HG03103 (cell line): ENCODE data around the gene CD36.
A peak's percentile ranks its signal among the peaks of the same experiment; 100 is the strongest.

Experiments used
- ATAC-seq: cut with Tn5 transposase; IDR thresholded peaks from one replicate; pipeline ENCODE4 v1.9.1; 2021; ENCODE audit warnings: low read depth; ENCODE audit not compliant: unreplicated experiment

Gene CD36

DNA sequence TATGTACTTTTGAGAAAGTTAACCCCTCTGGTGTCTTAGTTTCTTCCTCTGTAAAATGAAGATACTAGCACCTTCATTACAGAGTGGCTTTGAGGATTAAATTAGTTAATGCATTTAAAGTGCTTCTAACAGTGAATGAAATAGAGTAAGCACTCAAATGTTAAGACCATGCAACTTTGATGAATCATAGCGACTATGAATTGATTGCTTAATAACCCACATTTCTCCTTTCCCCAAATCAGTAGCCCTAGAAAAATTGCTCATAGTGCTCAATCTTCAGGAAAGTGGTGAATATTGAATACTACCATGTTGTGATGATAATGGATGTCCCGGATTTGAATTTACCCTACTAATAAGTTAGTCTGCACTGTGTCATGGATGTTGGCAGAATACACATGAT, 48.1 kb downstream of the CD36 start:
- no peak for ATAC-seq

DNA sequence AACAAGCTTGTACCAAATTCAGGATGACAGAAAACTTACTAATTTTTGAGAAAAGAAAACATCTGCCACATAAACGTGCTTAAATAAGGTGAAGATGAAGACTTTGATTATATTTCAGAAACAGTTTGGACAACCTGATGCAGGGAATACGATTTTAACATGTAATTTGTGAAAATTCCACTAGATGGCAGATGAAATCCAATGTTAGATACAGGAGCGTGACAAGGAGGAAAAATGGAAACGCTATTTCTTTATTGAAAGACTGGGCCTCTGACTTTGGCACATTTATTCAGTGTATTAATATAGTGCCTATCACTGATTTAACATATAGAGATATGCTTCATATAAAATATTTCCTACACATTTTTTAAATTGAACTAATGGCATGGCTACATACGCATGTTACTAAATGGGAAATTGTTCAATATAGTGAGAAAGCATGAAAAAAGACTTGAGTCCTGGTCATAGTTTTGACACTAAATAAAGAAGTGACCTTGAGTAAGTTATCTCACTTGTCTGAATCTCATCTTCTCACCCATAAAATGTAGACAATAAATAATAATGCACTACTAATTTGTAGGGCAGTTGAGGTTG, 60.7 kb downstream of the CD36 start:
- ATAC-seq, result peak; percentile 70

DNA sequence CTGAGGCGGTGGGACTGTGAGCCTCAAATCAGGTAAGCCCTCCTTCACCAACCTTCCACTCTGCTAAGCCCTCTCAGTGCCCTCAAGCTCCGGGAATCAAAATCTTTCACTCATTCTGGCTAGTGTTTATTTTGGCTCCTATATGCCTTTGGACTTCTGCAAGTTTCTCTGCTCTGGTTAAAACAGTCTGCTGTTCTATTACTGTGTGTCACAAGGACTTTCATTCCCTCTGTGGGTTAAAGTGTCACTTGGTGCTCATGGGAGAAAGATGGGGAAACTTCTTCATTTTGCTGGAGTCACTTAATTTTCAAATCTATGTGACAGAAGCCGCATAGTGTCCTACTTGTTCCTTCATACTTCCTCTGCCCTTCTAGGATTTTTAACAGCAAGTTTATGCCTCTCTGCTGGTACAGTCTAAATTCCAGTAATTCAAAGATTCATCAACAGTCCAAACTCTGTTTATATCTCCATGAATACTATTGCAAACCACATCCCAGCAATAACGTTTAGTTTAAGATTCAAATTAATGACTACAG, 61.3 kb downstream of the CD36 start:
- ATAC-seq, result no peak

DNA sequence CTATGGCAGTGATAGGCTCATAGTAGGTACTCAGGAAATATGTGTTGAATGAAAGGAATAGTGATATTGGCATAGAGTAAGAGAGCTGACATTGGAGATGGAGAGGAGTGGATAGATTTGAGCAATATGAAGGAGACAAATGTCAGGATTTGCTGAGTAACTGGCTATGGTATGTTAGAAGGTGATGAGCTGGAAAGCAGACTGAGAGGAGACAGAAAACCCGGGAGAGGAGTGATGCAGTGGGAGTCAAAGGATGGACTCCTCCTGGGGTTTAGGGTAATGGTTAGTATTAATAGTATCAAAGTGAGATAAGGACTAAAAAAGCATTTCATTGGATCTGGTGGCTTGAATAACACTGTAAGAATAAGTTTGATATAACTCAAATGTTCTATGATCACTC, 64.8 kb downstream of the CD36 start:
- ATAC-seq, result no peak

DNA sequence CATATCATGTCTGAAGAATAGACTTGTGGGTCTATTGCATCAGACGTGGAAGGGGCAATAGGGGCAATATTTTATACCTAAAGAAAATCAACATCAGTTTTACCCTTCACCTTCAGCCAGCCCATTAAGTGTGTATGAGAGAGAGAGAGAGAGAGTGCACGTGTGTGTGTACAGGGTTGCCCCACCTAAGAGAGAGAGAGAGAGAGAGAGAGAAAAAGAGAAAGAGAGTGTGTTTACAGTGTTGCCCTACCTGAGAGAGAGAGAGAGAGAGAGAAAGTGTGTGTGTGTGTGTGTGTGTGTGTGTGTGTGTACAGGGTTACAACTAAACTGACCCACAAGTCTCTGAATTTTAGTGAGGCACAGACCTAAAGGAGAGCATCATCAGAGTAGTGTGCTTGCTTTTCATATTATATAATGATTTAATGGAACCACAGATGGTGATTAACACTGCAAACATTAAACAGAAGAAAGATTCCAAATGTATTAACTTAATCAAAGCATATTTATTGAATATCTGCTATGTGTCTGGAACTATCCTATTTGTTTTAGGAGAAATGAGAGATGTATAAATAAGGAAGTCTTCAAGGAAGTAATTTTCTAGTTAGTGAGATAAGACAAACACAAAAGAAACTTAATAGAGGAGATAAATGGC, 66.8 kb downstream of the CD36 start:
- ATAC-seq, result no peak

DNA sequence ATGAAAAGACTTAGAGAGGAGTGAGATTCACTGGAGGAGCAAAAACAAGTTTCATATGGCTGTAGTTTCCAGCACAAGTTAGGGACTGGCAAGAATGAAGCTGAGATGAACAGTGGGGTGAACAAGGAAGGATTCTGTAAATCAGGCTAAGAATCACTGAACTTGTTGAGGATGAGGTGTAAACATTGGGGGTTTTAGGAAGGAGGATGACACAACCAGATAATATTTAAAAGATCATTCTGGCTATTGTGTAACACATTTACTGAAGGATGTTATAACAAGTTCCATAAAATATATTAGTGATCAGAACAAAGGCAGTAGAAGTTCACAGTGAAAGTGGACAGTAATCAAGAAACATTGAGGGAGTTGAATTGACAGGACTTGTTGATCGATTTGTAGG, 68.9 kb downstream of the CD36 start:
- no peak for ATAC-seq

DNA sequence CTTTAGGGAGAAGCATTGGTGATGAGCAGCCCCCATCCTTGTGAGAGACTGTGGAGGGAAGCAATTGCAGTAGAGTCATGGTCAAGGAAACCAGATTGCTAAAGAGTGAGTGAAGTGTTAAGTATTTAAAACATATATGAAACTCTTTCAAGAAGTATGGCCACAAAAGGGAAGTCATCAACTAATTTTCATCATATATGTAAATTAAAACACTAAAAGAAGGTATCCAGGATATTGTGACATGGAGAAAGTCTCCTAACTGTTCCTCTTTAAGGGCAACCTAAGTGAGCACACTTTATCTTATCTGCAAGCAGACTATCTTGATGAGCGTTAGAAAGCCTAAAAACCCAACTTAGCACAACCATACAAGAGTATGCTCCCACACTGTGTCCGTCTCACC, 69.7 kb downstream of the CD36 start:
- ATAC-seq, result no peak

DNA sequence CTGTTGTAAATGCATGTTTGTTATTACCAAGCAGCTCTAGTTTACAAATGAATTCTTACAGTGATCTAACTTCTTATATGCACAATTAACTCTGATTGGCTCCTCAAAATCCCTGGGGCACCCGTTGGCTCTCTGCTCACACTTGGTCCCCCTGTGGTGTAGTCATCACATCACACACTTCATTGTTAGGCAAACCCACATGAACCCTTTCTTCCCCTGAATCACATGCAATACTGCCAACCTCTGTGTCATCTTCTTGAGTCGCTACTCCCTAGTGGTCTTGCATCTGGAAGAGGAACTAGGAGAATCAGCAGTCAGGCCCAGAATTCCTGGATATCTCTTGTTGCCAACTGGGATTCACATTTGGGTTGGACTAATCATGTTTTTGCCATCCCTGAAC, 73.1 kb downstream of the CD36 start:
- ATAC-seq, result no peak

DNA sequence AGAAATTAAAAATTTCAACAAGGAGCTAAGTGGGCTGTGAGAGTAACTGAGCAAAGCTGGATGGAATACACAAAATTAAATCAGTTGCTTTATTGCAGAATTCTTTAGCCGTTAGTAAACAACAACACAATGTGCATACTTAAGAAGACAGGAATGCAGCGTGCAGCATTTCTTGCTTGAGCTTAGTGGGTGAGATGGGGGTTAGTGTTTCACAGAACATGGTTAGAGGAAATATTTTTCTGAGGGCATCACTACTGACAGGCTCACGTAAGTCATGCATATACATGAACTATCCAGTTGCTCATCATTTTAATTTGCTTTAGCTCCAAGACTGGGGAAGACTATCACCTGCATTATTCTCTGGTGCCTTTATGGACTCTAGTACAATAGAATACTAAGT, 80.8 kb downstream of the CD36 start:
- no peak for ATAC-seq

DNA sequence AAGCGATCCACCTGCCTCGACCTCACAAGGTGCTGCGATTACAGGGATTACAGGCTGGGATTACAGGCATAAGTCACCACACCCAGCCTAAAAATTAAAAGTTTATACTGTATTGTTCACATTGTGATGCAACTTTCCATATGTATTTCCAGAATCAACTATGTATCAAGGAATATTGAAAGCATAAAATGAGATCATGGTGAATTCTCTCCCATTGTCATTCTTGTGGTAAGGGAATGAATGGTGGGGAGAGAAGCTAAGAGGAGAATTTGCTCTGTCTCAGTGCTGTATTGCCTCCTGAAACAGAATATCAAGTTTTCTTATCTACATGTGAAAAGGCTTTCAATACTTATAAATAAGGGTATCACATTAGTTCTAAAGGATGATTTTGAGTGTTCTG, 81.7 kb downstream of the CD36 start:
- no peak for ATAC-seq

DNA sequence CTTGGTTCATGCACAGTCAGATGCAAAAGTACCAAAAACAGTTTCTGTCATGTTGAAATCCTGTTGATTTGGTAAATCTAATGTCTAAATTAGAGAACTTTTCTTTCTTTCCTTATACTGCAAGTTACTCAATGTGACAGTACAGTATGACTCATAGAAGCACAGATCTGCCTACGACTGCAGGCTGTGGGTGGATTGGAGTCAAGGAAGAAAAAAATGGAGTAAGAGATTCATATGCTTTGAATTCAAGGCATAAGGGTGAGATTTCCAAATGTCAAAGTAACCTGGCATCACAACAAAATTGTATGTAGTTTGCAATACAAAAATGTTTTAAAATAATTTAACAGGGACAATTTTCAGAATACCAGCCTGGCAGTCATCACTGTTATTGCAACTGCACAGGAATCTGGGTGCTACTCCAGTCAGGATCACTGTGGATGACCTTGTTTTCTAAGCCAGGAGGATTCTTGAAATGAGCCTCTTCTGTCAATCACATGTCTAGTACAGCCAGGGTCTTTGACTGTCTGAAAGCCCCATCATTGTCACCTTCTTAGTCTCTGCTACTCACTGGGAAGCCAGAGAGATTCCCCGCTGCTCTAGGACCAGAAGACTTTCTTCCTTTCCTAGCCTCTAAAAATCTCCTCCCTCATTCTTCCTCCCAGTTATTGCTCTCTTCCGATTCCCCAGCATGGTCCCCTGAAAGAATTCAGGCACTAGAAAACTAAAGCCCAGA, 83.6 kb downstream of the CD36 start:
- no peak for ATAC-seq

DNA sequence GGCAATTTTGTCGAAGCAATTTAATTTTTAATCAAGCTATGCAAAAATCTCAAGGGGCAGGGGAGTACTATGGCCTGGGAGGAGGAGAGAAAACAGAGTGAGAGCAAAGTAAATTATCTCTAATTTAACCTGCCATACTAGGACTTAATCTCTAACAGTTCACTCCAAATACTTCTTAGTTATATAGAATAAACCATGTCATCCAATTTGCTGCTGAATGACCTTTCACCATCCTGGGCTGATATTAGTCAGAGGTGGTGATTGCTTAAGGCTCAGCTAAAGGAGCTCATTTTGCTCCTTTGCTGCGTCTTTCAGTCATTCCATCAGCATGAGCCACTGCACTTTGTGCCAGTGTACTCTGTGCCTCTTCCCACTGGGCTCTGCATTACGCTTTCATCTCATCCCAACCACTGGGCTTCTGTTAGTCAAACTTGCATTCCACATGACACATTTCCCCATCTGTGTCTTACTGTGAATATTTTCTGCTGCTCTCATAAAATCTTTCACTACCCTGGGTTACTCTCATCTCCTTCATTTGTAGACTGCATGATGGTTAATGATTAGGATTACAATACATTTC, 84.3 kb downstream of the CD36 start:
- ATAC-seq, result no peak

DNA sequence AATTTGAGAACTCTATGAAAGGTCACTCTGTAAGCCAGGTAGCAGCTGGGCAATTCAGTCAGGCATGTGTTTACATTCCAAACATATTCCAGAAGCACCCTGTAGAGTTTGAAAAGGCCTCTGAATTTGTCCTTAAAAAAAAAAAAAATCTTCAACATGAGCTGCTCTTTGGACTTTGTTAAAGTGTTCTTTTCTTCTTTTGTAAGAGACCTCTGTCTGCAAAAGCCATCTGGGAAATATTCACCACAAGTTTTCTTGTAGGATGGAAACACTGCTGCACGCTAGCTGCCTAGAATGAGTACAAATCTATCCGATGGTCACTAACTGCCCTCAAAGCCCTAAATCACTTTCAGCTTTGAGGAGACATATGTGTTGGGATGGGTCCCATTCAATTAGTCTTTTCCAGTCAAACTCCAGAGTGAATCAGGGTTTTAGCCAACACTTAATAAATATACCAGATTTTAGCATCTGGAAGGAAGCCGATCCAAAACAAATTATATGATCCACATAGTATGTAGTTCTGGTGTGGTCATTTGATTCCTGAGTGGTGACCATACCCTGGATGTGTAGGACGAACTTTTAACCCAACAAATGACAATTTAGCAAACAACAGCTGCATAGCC, 85.9 kb downstream of the CD36 start:
- no peak for ATAC-seq

DNA sequence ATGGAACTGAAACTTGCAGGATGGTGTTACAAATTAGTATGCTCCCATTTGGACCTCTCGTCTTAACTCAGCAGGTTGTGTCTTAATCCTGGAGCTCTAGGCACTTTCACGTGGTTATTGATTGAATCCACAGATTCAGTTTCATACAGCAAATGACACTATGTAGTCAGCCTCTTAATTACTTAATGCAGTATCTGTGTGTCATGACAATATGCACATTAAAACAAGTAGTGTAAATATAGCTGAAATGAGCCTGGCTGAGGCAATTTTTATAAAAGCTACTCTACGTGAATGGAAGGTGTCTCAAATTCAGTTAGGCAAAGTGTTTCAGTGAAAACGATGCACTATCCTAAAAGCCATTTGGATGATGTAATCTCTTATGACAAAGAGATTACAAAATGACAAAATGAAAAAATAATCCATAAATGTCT, 86.8 kb downstream of the CD36 start:
- ATAC-seq, result no peak
